DOHH2 (cell line): ENCODE data around the gene GTPBP4.

Source experiments
- EZH2phosphoT487 ChIP-seq: fragments of 200-600 bp; sonication (generic); IDR thresholded peaks from 2 replicates; pipeline ENCODE4 v1.6.1; 2017; ENCODE audit warnings: borderline replicate concordance, mild to moderate bottlenecking, antibody characterized with exemption, low read length, moderate library complexity, mixed read lengths
- TF ChIP-seq, protein P1 (sequence below): fragments of 200-600 bp; sonication (generic); IDR thresholded peaks from one replicate; pipeline ENCODE4 v1.5.1; 2014; ENCODE audit warnings: antibody characterized with exemption, mild to moderate bottlenecking, low read depth, low read length; ENCODE audit not compliant: poor library complexity, severe bottlenecking

DNA sequence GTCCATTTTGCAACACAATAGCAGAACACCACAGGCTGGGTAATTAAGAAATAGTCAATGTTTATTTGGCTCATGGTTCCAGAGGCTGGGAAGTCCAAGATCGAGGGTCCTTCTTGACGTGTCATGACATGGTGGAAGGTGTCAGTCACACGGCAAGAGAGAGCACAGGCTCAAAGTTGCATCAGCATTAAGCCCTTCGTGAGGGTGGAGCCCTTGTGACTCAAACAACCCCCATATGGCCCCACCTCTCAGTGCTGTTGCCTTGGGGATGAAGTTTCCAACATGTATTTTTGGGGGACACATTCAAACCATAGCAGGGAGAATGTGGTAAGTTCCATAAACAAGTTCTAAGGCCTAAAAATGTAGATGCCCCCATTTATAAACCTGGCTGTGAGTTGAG, 24.6 kb upstream of the GTPBP4 start:
- TF ChIP-seq, protein P1, sequence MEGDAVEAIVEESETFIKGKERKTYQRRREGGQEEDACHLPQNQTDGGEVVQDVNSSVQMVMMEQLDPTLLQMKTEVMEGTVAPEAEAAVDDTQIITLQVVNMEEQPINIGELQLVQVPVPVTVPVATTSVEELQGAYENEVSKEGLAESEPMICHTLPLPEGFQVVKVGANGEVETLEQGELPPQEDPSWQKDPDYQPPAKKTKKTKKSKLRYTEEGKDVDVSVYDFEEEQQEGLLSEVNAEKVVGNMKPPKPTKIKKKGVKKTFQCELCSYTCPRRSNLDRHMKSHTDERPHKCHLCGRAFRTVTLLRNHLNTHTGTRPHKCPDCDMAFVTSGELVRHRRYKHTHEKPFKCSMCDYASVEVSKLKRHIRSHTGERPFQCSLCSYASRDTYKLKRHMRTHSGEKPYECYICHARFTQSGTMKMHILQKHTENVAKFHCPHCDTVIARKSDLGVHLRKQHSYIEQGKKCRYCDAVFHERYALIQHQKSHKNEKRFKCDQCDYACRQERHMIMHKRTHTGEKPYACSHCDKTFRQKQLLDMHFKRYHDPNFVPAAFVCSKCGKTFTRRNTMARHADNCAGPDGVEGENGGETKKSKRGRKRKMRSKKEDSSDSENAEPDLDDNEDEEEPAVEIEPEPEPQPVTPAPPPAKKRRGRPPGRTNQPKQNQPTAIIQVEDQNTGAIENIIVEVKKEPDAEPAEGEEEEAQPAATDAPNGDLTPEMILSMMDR = no peak
- no peak for TF ChIP-seq EZH2phosphoT487
